HepG2 (cell line): ENCODE results near the gene TBC1D14. TPM values are rescaled to one million over a fixed set of nuclear protein-coding genes. Genes with fewer than 3 reads are reported as not detected.

Experiments
- ATAC-seq: fragments of 200-7000 bp; cut with Tn5 transposase; 3 replicates; pipeline ENCODE4 v1.9.1; 2020; ENCODE audit warnings: mild to moderate bottlenecking, moderate library complexity
- BruUV-seq: library from RNA; stranded (reverse); fragments of 400-500 nt; replicated peaks from 2 replicates; lab custom pipeline; 2021; lab: Mats Ljungman, UMichigan
- CTCF ChIA-PET: fragments of 300-600 bp; formaldehyde crosslinking; extraction: SDS; loops from one replicate; lab custom pipeline; 2021; ENCODE audit warnings: low total read pairs, inconsistent platforms, low intra/inter-chr PET ratio; lab: Yijun Ruan, JAX
- POLR2A ChIA-PET: fragments of 350-600 bp; sonication (Branson Sonifier 250); formaldehyde crosslinking; loops from one replicate; lab custom pipeline; 2020; ENCODE audit warnings: antibody characterized with exemption, inconsistent platforms; lab: Yijun Ruan, JAX
- DNase-seq: peaks from one replicate; pipeline ENCODE4 v3.0.0-alpha.2; 2015; ENCODE audit warnings: low spot score
- FAIRE-seq: peaks from 3 replicates; lab custom pipeline; 2011; peaks lifted over from hg19 to GRCh38; lab: Jason Lieb, UNC
- H2AFZ ChIP-seq: one replicate; pipeline ENCODE4 v1.6.1; 2011; ENCODE audit warnings: low read length, inconsistent platforms
- H3K27ac ChIP-seq: fragments of 300-600 bp; 3 replicates; pipeline ENCODE4 v1.8.0; 2011; ENCODE audit warnings: mixed run types, mild to moderate bottlenecking, mixed read lengths, low read length, inconsistent platforms; ENCODE audit not compliant: insufficient read depth; ENCODE audit errors: extremely low read length
- H3K27me3 ChIP-seq, 2 experiments: fragments of 200-600 bp in 1 of 2; 2 replicates in 1 of 2; 3 replicates in 1 of 2; pipeline versions ENCODE4 v1.6.0 to v1.8.0; 2011; ENCODE audit warnings: low read length in 2 of 2, mild to moderate bottlenecking in 2 of 2, moderate library complexity in 2 of 2, inconsistent platforms in 1 of 2; ENCODE audit not compliant: insufficient read depth in 2 of 2, control insufficient read depth in 1 of 2
- H3K36me3 ChIP-seq, 2 experiments: fragments of 200-600 bp in 1 of 2; replicated peaks in 1 of 2; 2 replicates in 1 of 2; 3 replicates in 1 of 2; pipeline versions ENCODE4 v1.5.1 to v1.8.0; 2011; ENCODE audit warnings: low read length in 2 of 2, inconsistent platforms in 1 of 2; ENCODE audit not compliant: insufficient read depth in 2 of 2, control insufficient read depth in 1 of 2
- H3K4me1 ChIP-seq: 2 replicates; pipeline ENCODE4 v1.5.1; 2012; ENCODE audit warnings: low read length, inconsistent platforms; ENCODE audit not compliant: insufficient read depth
- H3K4me2 ChIP-seq: 2 replicates; pipeline ENCODE4 v1.6.0; 2011; ENCODE audit warnings: low read depth, low read length, inconsistent platforms
- H3K4me3 ChIP-seq, 3 experiments: fragments of 200-600 bp in 1 of 3; sonication (generic), shearing (Covaris generic) in 1 of 3; replicated peaks in 1 of 3; 2 replicates each; pipeline ENCODE4 v1.5.1; 2011 to 2016; ENCODE audit warnings: low read length in 3 of 3, inconsistent platforms in 2 of 3, low read depth in 2 of 3, mild to moderate bottlenecking in 2 of 3, control low read depth in 1 of 3, mixed read lengths in 1 of 3; ENCODE audit not compliant: insufficient read depth in 1 of 3
- H3K79me2 ChIP-seq: one replicate; pipeline ENCODE4 v1.6.1; 2011; ENCODE audit warnings: low read length, inconsistent platforms; ENCODE audit not compliant: insufficient read depth
- H3K9ac ChIP-seq: 2 replicates; pipeline ENCODE4 v1.6.0; 2011; ENCODE audit warnings: mild to moderate bottlenecking, low read depth, low read length, inconsistent platforms; ENCODE audit not compliant: insufficient read depth
- H3K9me3 ChIP-seq: 2 replicates; pipeline ENCODE4 v1.5.1; 2012; ENCODE audit warnings: mild to moderate bottlenecking, low read length
- H4K20me1 ChIP-seq: 2 replicates; pipeline ENCODE4 v1.6.0; 2011; ENCODE audit warnings: inconsistent platforms, mild to moderate bottlenecking, low read length, moderate library complexity; ENCODE audit not compliant: insufficient read depth
- ATF7-NPFF ChIP-seq: sonication (generic); formaldehyde crosslinking; IDR thresholded peaks from 2 replicates; pipeline ENCODE4 v1.8.1; 2023; ENCODE audit warnings: mild to moderate bottlenecking, low read depth, missing genetic modification reagents, moderate library complexity
- GABPB1 ChIP-seq: IDR thresholded peaks from 2 replicates; pipeline ENCODE4 v1.6.1; 2016; ENCODE audit warnings: mild to moderate bottlenecking, missing genetic modification reagents, moderate library complexity, missing compliant biosample characterization
- MLXIP ChIP-seq: sonication (generic); formaldehyde crosslinking; IDR thresholded peaks from 2 replicates; pipeline ENCODE4 v1.9.0; 2021; ENCODE audit warnings: missing genetic modification reagents, borderline replicate concordance
- MZF1 ChIP-seq: sonication (generic); formaldehyde crosslinking; IDR thresholded peaks from 2 replicates; pipeline ENCODE4 v1.8.1; 2023; ENCODE audit warnings: mild to moderate bottlenecking, missing genetic modification reagents, borderline replicate concordance
- NCOA5 ChIP-seq: sonication (generic); formaldehyde crosslinking; IDR thresholded peaks from 2 replicates; pipeline ENCODE4 v1.4.0; 2020; ENCODE audit warnings: missing genetic modification reagents
- NPAS2 ChIP-seq: sonication (generic); formaldehyde crosslinking; IDR thresholded peaks from 2 replicates; pipeline ENCODE4 v1.8.0; 2022; ENCODE audit warnings: mild to moderate bottlenecking, missing genetic modification reagents, borderline replicate concordance
- PHF5A ChIP-seq: IDR thresholded peaks from one replicate; pipeline ENCODE4 v1.6.1; 2018; ENCODE audit warnings: low read depth, missing genetic modification reagents; ENCODE audit not compliant: unreplicated experiment
- RXRB ChIP-seq: IDR thresholded peaks from 2 replicates; pipeline ENCODE4 v1.6.1; 2016; ENCODE audit warnings: borderline replicate concordance, missing genetic modification reagents, missing compliant biosample characterization
- SOX13 ChIP-seq, 3 experiments: fragments of 450-650 bp in 1 of 3; sonication (generic) in 1 of 3; formaldehyde crosslinking in 1 of 3; IDR thresholded peaks in 2 of 3; conservative IDR thresholded peaks in 1 of 3; 2 replicates each; pipeline versions ENCODE4 v1.5.0 to v1.6.1; 2016 to 2020; ENCODE audit warnings: antibody characterized with exemption in 1 of 3, mild to moderate bottlenecking in 1 of 3, missing compliant biosample characterization in 1 of 3, missing genetic modification reagents in 1 of 3, moderate library complexity in 1 of 3
- STAT6 ChIP-seq: sonication (generic); formaldehyde crosslinking; IDR thresholded peaks from 2 replicates; pipeline ENCODE4 v1.4.0; 2020; ENCODE audit warnings: missing genetic modification reagents, mild to moderate bottlenecking, borderline replicate concordance
- TOE1 ChIP-seq: sonication (generic); formaldehyde crosslinking; IDR thresholded peaks from 2 replicates; pipeline ENCODE4 v1.4.0; 2020; ENCODE audit warnings: mild to moderate bottlenecking, missing genetic modification reagents
- ZGPAT ChIP-seq: IDR thresholded peaks from 2 replicates; pipeline ENCODE4 v1.6.1; 2016; ENCODE audit warnings: mild to moderate bottlenecking
- ZNF451 ChIP-seq: sonication (generic); formaldehyde crosslinking; IDR thresholded peaks from 2 replicates; pipeline ENCODE4 v1.5.0; 2020; ENCODE audit warnings: mild to moderate bottlenecking, missing genetic modification reagents
- ZNF777 ChIP-seq: sonication (generic); formaldehyde crosslinking; IDR thresholded peaks from 2 replicates; pipeline ENCODE4 v1.4.0; 2020; ENCODE audit warnings: missing genetic modification reagents
- WGBS: methylation state at CpG from one replicate; pipeline ENCODE4 v1.1.6; 2017; ENCODE audit warnings: low lambda C conversion rate; 5-methylcytosine and 5-hydroxymethylcytosine counted together
- in situ Hi-C: cut with HindIII; loops from 2 replicates; pipeline ENCODE4 v1.10.0; 2017; ENCODE audit warnings: low pct_unique_long_range_greater_than_20kb; ENCODE audit not compliant: extremely low pct_ligation_motif_present
- intact Hi-C: fragments of 100-400 bp; cut with micrococcal nuclease; formaldehyde crosslinking; loops from one replicate; pipeline ENCODE4 v1.10.0; 2022; ENCODE audit not compliant: unreplicated experiment
- polyA plus RNA-seq, 8 experiments: library from polyadenylated mRNA; depleted of rRNA in 3 of 8; stranded (reverse) in 7 of 8; unstranded in 1 of 8; fragments of >200 nt; fragmentation: Illumina TruSeq in 4 of 8; extraction: Trizol in 4 of 8; gene quantifications; 2 replicates each; pipeline versions ENCODE4 v1.2.1 to v1.2.3, GENCODE V29; 2011 to 2016; ENCODE audit warnings: low read depth in 4 of 8, missing spikeins in 1 of 8, mixed read lengths in 1 of 8; ENCODE audit not compliant: insufficient read depth in 1 of 8
- total RNA-seq, 5 experiments: library from RNA; depleted of rRNA; stranded (reverse); fragments of >200 nt; fragmentation: Illumina TruSeq; extraction: Trizol; gene quantifications; 2 replicates each; pipeline ENCODE4 v1.2.3, GENCODE V29; 2016; ENCODE audit warnings: low read depth in 1 of 5

TBC1D14 gene
- total and polyA plus RNA-seq, 2 of the 13 experiments (the other 11 are each of a cell fraction or from before 2014, with no cell fraction given), result 29.5 to 46.5 TPM

- Histone ChIP-seq H3K36me3 (peaks cover 4 to 14% of the 10 kb centered on the region in 2 experiments; a peak in 4 of 5 replicates), H3K9me3 (no peaks in the 10 kb centered on the region), H4K20me1 (peaks cover 8% of the 10 kb centered on the region; the same call in 1 of the 2 replicates), H3K79me2 (peaks cover 14% of the 10 kb centered on the region), H3K27ac (no peak overlapping the region), H2AFZ (no peak overlapping the region), H3K4me2 (no peak overlapping the region), H3K27me3 (no peaks in the 10 kb centered on the region), H3K4me3 (no peak overlapping the region), H3K9ac (no peak overlapping the region), H3K4me1 (peaks cover 16% of the 10 kb centered on the region)
- ChIA-PET CTCF (interaction anchor here (0.7 to 1.1 kb wide), 2 partner anchors 97 to 107 kb away, joined by 3 to 6 read pairs; no protein-coding TSS in a partner anchor), POLR2A (interaction anchor here (0.8 to 1.1 kb wide), 3 partner anchors 40 to 82 kb away, joined by 3 read pairs; no protein-coding TSS in a partner anchor)
- peak; percentile 94 for ATAC-seq
- intact Hi-C loops, result loop anchor here (1.0 to 5.0 kb wide), 2 partner anchors 47 to 96 kb away; no protein-coding TSS in a partner anchor
- BruUV-seq, result no TSS peak
- DNase-seq, result peak; percentile 81
- peak; percentile 99 for FAIRE-seq
- in situ Hi-C loops, result no loop called here
- 55% methylated on average over 7 of the region's 7 CpGs for WGBS
- TF ChIP-seq NCOA5 (CRISPR knock-in tag) (no peak), NPAS2 (CRISPR knock-in tag) (no peak), ZNF451 (no peak), MZF1 (no peak), ZGPAT (CRISPR knock-in tag) (0 out of 2 replicates have a peak, but pooled peaks have one; percentile 31), SOX13 (IDR thresholded peaks at IDR 0.05) (no peak), SOX13 (CRISPR knock-in tag; conservative IDR thresholded peaks at IDR 0.05 in 1 of 2, IDR thresholded peaks at IDR 0.05 in 1 of 2) (0 out of 4 replicates have a peak, but pooled peaks of 1 of the 2 experiments have one; percentile 12), RXRB (CRISPR knock-in tag) (peak; percentile 45; the same call in 1 of the 2 replicates), STAT6 (CRISPR knock-in tag) (no peak), ATF7-NPFF (no peak), GABPB1 (CRISPR knock-in tag) (no peak), PHF5A (CRISPR knock-in tag) (peak; percentile 71), TOE1 (0 out of 2 replicates have a peak, but pooled peaks have one; percentile 51), ZNF777 (CRISPR knock-in tag) (no peak), MLXIP (no peak)
These were observed 64.7 kb downstream of the TBC1D14 start for GRCh38 chr4:6974138-6974848.
